GM18909 (cell line): ENCODE measurements around the gene DCANP1.

Source experiments
- ATAC-seq: cut with Tn5 transposase; IDR thresholded peaks from one replicate; pipeline ENCODE4 v1.9.1; 2021; ENCODE audit warnings: mild to moderate bottlenecking; ENCODE audit not compliant: unreplicated experiment, poor library complexity

Gene DCANP1

GRCh38 chr5:135428586-135428985 lies 18.6 kb downstream of the DCANP1 start:
- ATAC-seq = no peak

GRCh38 chr5:135426102-135427082 lies 20.8 kb downstream of the DCANP1 start:
- peak; percentile 81 for ATAC-seq

GRCh38 chr5:135425641-135426040 lies 21.5 kb downstream of the DCANP1 start:
- ATAC-seq = no peak

- no peak for ATAC-seq
Measured at GRCh38 chr5:135423846-135424168, 23.3 kb downstream of the DCANP1 start.

GRCh38 chr5:135423146-135423845 lies 23.9 kb downstream of the DCANP1 start:
- ATAC-seq = no peak

GRCh38 chr5:135422419-135422818 lies 24.7 kb downstream of the DCANP1 start:
- ATAC-seq = no peak

GRCh38 chr5:135417083-135417482 lies 30.1 kb downstream of the DCANP1 start:
- ATAC-seq = no peak

- no peak for ATAC-seq
Measured at GRCh38 chr5:135405082-135405481, 42.1 kb downstream of the DCANP1 start.

- ATAC-seq = no peak
Measured at GRCh38 chr5:135402031-135402430, 45.1 kb downstream of the DCANP1 start.

GRCh38 chr5:135400866-135401265 lies 46.3 kb downstream of the DCANP1 start:
- no peak for ATAC-seq

- no peak for ATAC-seq
Measured at GRCh38 chr5:135399794-135400542, 47.2 kb downstream of the DCANP1 start.

GRCh38 chr5:135398855-135399793 lies 48.0 kb downstream of the DCANP1 start, which contains the start of gene MACROH2A1:
Gene MACROH2A1, minus strand, starts transcription at chr5:135399231. Its CDS starts 10,138 bp downstream, at chr5:135389093.
- peak; percentile 84 for ATAC-seq

GRCh38 chr5:135398160-135398854 lies 48.8 kb downstream of the DCANP1 start:
- peak; percentile 38 for ATAC-seq

GRCh38 chr5:135397084-135397483 lies 50.1 kb downstream of the DCANP1 start:
- ATAC-seq = no peak

- ATAC-seq = no peak
Measured at GRCh38 chr5:135396459-135397055, 50.6 kb downstream of the DCANP1 start.

GRCh38 chr5:135395866-135396265 lies 51.3 kb downstream of the DCANP1 start:
- ATAC-seq = no peak

- no peak for ATAC-seq
Measured at GRCh38 chr5:135395451-135395850, 51.7 kb downstream of the DCANP1 start.
